Activated CD8-positive, alpha-beta T cell treated with anti-CD3 and anti-CD28 coated beads for 36 hours (primary cell): ENCODE measurements around the gene MAPK8. TPM values are rescaled to one million over a fixed set of nuclear protein-coding genes. Genes with fewer than 3 reads are reported as not detected.

Experiments used
- ATAC-seq: fragments of 200-7000 bp; cut with Tn5 transposase; one replicate; pipeline ENCODE4 v1.10.0; 2021; ENCODE audit warnings: mild to moderate bottlenecking, moderate library complexity
- CTCF ChIA-PET: fragments of 350-600 bp; sonication (Branson Sonifier 250); formaldehyde crosslinking; loops from one replicate; lab custom pipeline; 2021; ENCODE audit warnings: antibody characterized with exemption; lab: Charles Lee
- POLR2A ChIA-PET: fragments of 350-600 bp; sonication (Branson Sonifier 250); formaldehyde crosslinking; loops from one replicate; lab custom pipeline; 2021; ENCODE audit warnings: antibody characterized with exemption; lab: Charles Lee
- DNase-seq: peaks from one replicate; pipeline ENCODE4 v3.0.0-alpha.2; 2020
- H3K27ac Mint-ChIP-seq: one replicate; pipeline ENCODE4 v1.8.0; 2021; ENCODE audit warnings: mild to moderate bottlenecking, mixed read lengths
- H3K27me3 Mint-ChIP-seq: one replicate; pipeline ENCODE4 v1.8.0; 2021; ENCODE audit warnings: mixed read lengths
- H3K36me3 Mint-ChIP-seq: one replicate; pipeline ENCODE4 v1.8.0; 2021; ENCODE audit warnings: low read depth, mixed read lengths
- H3K4me1 Mint-ChIP-seq: one replicate; pipeline ENCODE4 v1.8.0; 2021; ENCODE audit warnings: low read depth, mixed read lengths
- H3K4me3 Mint-ChIP-seq: one replicate; pipeline ENCODE4 v1.8.0; 2021; ENCODE audit warnings: mild to moderate bottlenecking, moderate library complexity, mixed read lengths
- H3K9me3 Mint-ChIP-seq: one replicate; pipeline ENCODE4 v1.8.0; 2021; ENCODE audit warnings: mixed read lengths
- intact Hi-C: fragments of 100-400 bp; cut with micrococcal nuclease; formaldehyde crosslinking; loops from one replicate; pipeline ENCODE4 v1.10.0; 2022
- total RNA-seq, 2 experiments: library from RNA; stranded (reverse); gene quantifications; one replicate each; pipeline ENCODE4 v1.2.3, GENCODE V29; 2021
- TF ChIP-seq, protein P1 (sequence below): fragments of 200-600 bp; IDR thresholded peaks from one replicate; pipeline ENCODE4 v1.8.0; 2022; ENCODE audit warnings: antibody characterized with exemption, mild to moderate bottlenecking

The MAPK8 gene
- total RNA-seq, 2 experiments from 2014 or later: 40.5 to 41.1 TPM

DNA sequence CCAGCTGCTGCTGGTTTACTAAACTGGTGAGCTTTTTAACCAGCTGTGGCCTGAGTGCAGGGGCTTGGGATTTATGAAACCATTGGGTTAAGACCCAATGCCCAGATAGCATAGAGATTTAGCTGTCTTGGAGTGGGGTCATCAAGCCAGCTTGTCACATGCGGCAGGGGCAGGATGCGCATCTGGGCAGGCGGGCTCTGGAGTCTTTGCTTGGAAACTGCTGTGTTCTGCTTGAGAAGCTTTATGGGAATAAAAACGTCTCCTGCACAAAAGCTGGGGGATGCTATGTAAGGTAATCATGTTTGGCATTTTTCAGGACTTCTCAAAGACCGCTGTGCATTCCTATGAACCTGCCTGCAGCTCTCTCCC lies 136.3 kb downstream of the MAPK8 start:
- no peaks in the 10 kb centered on the region for H3K4me1 Mint-ChIP-seq
- ATAC-seq (no peak), DNase-seq (no peak)
- ChIA-PET CTCF (no interaction called here), POLR2A (no interaction called here)
- no peaks in the 10 kb centered on the region for H3K36me3 Mint-ChIP-seq
- no peak overlapping the region for H3K27ac Mint-ChIP-seq
- no peaks in the 10 kb centered on the region for H3K27me3 Mint-ChIP-seq
- intact Hi-C loops: no loop called here
- TF ChIP-seq, protein P1, sequence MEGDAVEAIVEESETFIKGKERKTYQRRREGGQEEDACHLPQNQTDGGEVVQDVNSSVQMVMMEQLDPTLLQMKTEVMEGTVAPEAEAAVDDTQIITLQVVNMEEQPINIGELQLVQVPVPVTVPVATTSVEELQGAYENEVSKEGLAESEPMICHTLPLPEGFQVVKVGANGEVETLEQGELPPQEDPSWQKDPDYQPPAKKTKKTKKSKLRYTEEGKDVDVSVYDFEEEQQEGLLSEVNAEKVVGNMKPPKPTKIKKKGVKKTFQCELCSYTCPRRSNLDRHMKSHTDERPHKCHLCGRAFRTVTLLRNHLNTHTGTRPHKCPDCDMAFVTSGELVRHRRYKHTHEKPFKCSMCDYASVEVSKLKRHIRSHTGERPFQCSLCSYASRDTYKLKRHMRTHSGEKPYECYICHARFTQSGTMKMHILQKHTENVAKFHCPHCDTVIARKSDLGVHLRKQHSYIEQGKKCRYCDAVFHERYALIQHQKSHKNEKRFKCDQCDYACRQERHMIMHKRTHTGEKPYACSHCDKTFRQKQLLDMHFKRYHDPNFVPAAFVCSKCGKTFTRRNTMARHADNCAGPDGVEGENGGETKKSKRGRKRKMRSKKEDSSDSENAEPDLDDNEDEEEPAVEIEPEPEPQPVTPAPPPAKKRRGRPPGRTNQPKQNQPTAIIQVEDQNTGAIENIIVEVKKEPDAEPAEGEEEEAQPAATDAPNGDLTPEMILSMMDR: no peak
- peaks cover 2% of the 10 kb centered on the region for H3K9me3 Mint-ChIP-seq
- no peak overlapping the region for H3K4me3 Mint-ChIP-seq

DNA sequence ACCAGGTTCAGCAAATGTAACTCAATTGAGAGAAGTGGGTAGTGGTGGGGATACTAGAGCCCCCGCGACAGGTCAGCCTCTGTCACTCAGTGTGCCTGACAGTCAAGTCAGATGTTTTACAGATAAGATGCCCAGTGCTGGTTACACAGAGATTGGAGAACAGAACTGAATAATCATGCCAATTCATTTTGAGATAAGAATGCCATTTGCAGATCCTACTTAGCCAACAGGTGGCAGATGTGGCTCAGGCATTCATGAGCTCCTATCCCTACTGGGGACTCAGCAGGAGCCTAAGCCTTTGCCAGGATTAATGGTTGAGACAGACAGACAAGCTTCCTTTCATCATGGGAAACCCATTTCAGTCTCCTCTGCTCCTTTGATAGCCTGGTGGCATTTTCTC lies 137.8 kb downstream of the MAPK8 start:
- no peak for DNase-seq
- no peaks in the 10 kb centered on the region for H3K4me1 Mint-ChIP-seq
- no peak for ATAC-seq
- H3K9me3 Mint-ChIP-seq: peaks cover 2% of the 10 kb centered on the region
- POLR2A ChIA-PET: no interaction called here
- intact Hi-C loops: no loop called here
- TF ChIP-seq, protein P1: no peak
- H3K27me3 Mint-ChIP-seq: no peaks in the 10 kb centered on the region
- no peak overlapping the region for H3K27ac Mint-ChIP-seq
- no peaks in the 10 kb centered on the region for H3K36me3 Mint-ChIP-seq
- CTCF ChIA-PET: interaction anchor here (1.0 to 1.3 kb wide), 2 partner anchors 80 to 85 kb away, joined by 3 to 4 read pairs; no protein-coding TSS in a partner anchor
- no peak overlapping the region for H3K4me3 Mint-ChIP-seq

DNA sequence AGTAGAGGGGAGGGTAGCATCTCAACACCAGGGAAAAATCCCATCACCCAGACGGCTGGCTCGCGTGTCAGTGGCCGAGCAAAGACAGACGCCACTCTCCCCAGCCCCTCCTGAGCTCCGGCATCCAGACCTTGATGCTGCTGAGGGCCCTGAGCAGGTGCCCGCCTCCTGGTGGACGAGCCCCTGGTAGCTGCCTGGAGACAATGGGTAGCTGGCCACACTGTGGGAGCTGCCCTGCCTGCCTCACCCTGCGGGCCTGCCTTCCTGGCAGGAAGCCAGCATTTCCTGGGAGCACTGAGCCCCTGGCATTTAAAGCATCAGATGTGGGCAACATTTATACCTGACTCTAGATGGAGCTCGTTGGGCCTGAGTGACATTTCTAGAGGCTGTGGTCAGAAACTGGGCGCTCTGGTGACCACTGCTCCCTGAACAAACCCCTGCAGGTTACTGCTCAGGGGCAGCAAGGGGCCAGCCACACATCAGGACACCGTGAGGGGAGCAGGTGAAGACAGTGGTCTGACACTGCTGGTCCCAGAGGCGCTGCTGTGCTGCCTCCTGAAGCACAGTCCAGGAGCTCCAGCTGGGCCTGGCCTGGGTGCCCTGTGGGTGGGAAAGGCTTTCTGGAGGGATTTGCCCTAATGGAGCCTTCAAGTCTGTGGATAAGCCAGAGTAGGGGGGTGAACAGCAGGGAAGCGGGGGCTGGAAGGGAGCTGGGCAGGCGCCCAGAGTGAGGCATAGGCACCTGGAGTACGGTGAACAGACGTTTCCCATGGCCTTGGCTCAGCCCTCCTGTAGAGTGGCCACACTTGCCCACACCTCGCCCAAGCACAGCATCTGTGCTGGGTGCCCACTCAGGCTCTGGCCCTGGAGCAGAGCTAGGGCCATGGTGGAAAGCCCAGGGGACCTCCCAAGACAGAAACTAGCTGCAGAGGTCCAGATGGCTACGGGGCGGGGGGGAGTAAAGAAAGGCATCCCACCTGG lies 138.7 kb downstream of the MAPK8 start:
- Mint-ChIP-seq H3K27me3 (no peaks in the 10 kb centered on the region), H3K27ac (no peak overlapping the region), H3K36me3 (no peaks in the 10 kb centered on the region), H3K4me3 (no peak overlapping the region), H3K9me3 (peaks cover 2% of the 10 kb centered on the region), H3K4me1 (no peaks in the 10 kb centered on the region)
- CTCF ChIA-PET: interaction anchor here (0.9 to 1.3 kb wide), 3 partner anchors 81 to 211 kb away, joined by 3 to 4 read pairs (median 3); no protein-coding TSS in a partner anchor
- TF ChIP-seq, protein P1: no peak
- DNase-seq (no peak), ATAC-seq (no peak)
- intact Hi-C loops: no loop called here
- POLR2A ChIA-PET: no interaction called here

DNA sequence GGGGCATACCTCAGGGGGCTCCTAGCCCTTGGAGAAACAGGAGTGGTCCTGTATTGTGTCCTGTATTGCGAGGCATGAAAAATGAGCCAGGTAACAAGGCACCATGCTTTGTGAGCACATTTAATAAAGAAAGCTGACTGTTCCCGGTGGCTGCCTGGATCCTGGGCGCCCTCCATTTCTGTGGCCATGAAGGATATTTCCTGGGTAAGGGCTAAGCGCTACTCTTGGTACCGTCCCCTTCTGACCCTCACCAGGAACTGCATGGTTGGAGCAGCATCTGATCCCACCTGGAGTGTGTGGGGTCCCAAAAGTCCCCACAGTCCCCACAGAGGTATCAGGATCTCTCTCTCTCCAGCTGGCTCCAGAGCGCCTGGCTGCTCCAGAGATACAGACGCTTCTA lies 139.5 kb downstream of the MAPK8 start:
- ATAC-seq (no peak), DNase-seq (no peak)
- Mint-ChIP-seq H3K4me1 (no peaks in the 10 kb centered on the region), H3K27ac (no peak overlapping the region), H3K4me3 (no peak overlapping the region), H3K9me3 (peaks cover 2% of the 10 kb centered on the region), H3K36me3 (no peaks in the 10 kb centered on the region), H3K27me3 (no peaks in the 10 kb centered on the region)
- TF ChIP-seq, protein P1: no peak
- ChIA-PET POLR2A (no interaction called here), CTCF (interaction anchor here (0.9 kb wide), 1 partner anchor 210 kb away, joined by 3 read pairs; no protein-coding TSS in a partner anchor)
- intact Hi-C loops: no loop called here

DNA sequence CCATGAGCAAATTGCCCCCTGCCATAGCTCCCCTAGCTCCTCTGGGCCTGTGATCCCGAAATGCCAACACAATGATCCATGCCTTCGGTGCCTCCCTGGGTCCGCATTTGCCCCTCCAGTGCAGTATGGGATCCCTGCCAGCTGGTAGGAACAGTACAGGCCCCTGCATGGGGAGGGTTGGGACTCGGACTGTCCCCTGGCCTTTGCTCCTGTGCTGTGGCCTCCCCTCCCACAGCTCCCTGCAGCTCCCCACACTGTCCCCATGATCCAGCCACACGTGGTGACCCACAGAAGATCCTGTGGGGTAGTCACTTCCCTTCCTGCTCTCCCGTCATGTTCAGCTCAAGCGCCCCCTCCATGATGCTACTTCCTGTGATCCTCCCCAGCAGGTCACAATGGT lies 140.3 kb downstream of the MAPK8 start:
- intact Hi-C loops: no loop called here
- peaks cover 2% of the 10 kb centered on the region for H3K9me3 Mint-ChIP-seq
- no peak for DNase-seq
- no peaks in the 10 kb centered on the region for H3K27me3 Mint-ChIP-seq
- TF ChIP-seq, protein P1: no peak
- no peaks in the 10 kb centered on the region for H3K4me1 Mint-ChIP-seq
- no peak overlapping the region for H3K27ac Mint-ChIP-seq
- no peak overlapping the region for H3K4me3 Mint-ChIP-seq
- no peaks in the 10 kb centered on the region for H3K36me3 Mint-ChIP-seq
- POLR2A ChIA-PET: no interaction called here
- CTCF ChIA-PET: no interaction called here
- no peak for ATAC-seq
